Endodermal cell (in vitro differentiated cells): ENCODE measurements around the gene C4orf51. TPM values are rescaled to one million over a fixed set of nuclear protein-coding genes. Genes with fewer than 3 reads are reported as not detected.
A peak's percentile ranks its signal among the peaks of the same experiment; 100 is the strongest.

Experiments
- DNase-seq: peaks from one replicate; pipeline ENCODE4 v3.0.0-alpha.2; 2017
- H3K27ac ChIP-seq: 2 replicates; pipeline ENCODE4 v1.5.1; 2013; ENCODE audit warnings: mild to moderate bottlenecking, low read depth, low read length, moderate library complexity
- H3K27me3 ChIP-seq: 2 replicates; pipeline ENCODE4 v1.6.1; 2013; ENCODE audit warnings: mild to moderate bottlenecking, low read length, moderate library complexity; ENCODE audit not compliant: insufficient read depth, control insufficient read depth, poor library complexity, severe bottlenecking
- H3K36me3 ChIP-seq: 2 replicates; pipeline ENCODE4 v1.7.0; 2013; ENCODE audit warnings: mild to moderate bottlenecking, low read length, moderate library complexity; ENCODE audit not compliant: control insufficient read depth, insufficient read depth
- H3K4me1 ChIP-seq: one replicate; pipeline ENCODE4 v1.7.0; 2013; ENCODE audit warnings: low read length; ENCODE audit not compliant: control insufficient read depth, insufficient read depth
- H3K4me3 ChIP-seq: 2 replicates; pipeline ENCODE4 v1.5.1; 2013; ENCODE audit warnings: mild to moderate bottlenecking, low read length, moderate library complexity
- H3K9ac ChIP-seq: 2 replicates; pipeline ENCODE4 v1.6.1; 2013; ENCODE audit warnings: mild to moderate bottlenecking, low read length, moderate library complexity; ENCODE audit not compliant: poor library complexity, severe bottlenecking; ENCODE audit errors: extremely low read depth
- H3K9me3 ChIP-seq: 2 replicates; pipeline ENCODE4 v1.6.1; 2013; ENCODE audit warnings: mild to moderate bottlenecking, low read length, moderate library complexity; ENCODE audit not compliant: control insufficient read depth
- H3K27ac Mint-ChIP-seq: 2 replicates; pipeline ENCODE4 v1.8.0; 2020; ENCODE audit warnings: mixed read lengths
- H3K27me3 Mint-ChIP-seq: 2 replicates; pipeline ENCODE4 v1.8.0; 2021; ENCODE audit warnings: mild to moderate bottlenecking, mixed read lengths; ENCODE audit not compliant: insufficient read depth
- H3K36me3 Mint-ChIP-seq: 2 replicates; pipeline ENCODE4 v1.8.0; 2020; ENCODE audit warnings: low read depth, mixed read lengths
- H3K4me1 Mint-ChIP-seq: 2 replicates; pipeline ENCODE4 v1.8.0; 2020; ENCODE audit warnings: mixed read lengths
- H3K4me3 Mint-ChIP-seq: 2 replicates; pipeline ENCODE4 v1.8.0; 2020; ENCODE audit warnings: mild to moderate bottlenecking, moderate library complexity, mixed read lengths
- H3K9me3 Mint-ChIP-seq: 2 replicates; pipeline ENCODE4 v1.8.0; 2020; ENCODE audit warnings: mild to moderate bottlenecking, mixed read lengths
- WGBS, 2 experiments: methylation state at CpG; one replicate each; pipeline versions ENCODE4 v1.1.5 to v1.1.7; 2013; ENCODE audit warnings: missing lambda C conversion rate in 2 of 2, mixed read lengths in 1 of 2; ENCODE audit not compliant: insufficient coverage in 1 of 2, insufficient read length in 1 of 2; 5-methylcytosine and 5-hydroxymethylcytosine counted together
- total RNA-seq, 2 donors: library from RNA; stranded (reverse); fragmentation: NEBNext Ultra II Directional in 1 of 2; extraction: Animal tissue kit (Norgen Biotek cat#: 25700) in 1 of 2; gene quantifications; 2 replicates in 1 of 2; 3 replicates in 1 of 2; pipeline ENCODE4 v1.2.1, GENCODE V29; 2021
- TF ChIP-seq, protein P1 (sequence below): fragments of 200-600 bp; sonication (generic); conservative IDR thresholded peaks from 2 replicates; pipeline ENCODE4 v1.5.0; 2021; ENCODE audit warnings: antibody characterized with exemption, mild to moderate bottlenecking

C4orf51 gene
- total RNA-seq, 2 donors from 2014 or later: 6.8 TPM; not detected in 1

DNA sequence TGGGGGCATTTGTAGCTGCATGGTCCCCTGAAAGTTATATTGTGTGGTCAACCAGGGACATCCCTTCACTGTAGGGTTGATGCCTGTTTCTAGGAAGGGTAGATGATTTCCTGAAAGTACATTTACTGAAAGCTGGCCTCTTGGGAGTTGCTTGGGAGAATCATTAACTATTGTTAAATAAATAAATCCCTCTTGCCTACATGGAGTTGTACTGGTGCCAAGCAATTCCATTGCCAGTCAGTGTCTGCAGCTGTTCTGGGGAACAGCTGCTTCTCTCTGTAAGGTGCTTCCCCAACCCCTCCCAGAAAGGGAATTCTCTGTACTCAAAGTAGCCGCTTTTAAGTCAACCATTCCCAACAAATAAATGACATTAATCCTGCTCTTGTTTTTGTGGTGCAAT is 51.1 kb downstream of the C4orf51 start:
- no peak overlapping the region for H3K27ac ChIP-seq
- Mint-ChIP-seq H3K27me3 (no peaks in the 10 kb centered on the region), H3K4me1 (peaks cover 49% of the 10 kb centered on the region), H3K36me3 (peaks cover 4% of the 10 kb centered on the region), H3K27ac (peak overlapping the region; percentile 79), H3K4me3 (peak overlapping the region; percentile 35), H3K9me3 (peaks cover 6% of the 10 kb centered on the region)
- H3K9me3 ChIP-seq: no peaks in the 10 kb centered on the region
- no peak overlapping the region for H3K4me3 ChIP-seq
- H3K9ac ChIP-seq: no peak overlapping the region
- peaks cover 21% of the 10 kb centered on the region for H3K4me1 ChIP-seq
- no peaks in the 10 kb centered on the region for H3K27me3 ChIP-seq
- H3K36me3 ChIP-seq: no peaks in the 10 kb centered on the region
- 95% methylated on average over 1 of the region's 1 CpG; no CpG with 5 or more reads in 1 of the 2 experiments for WGBS, 2 experiments
- no peak for DNase-seq
- TF ChIP-seq, protein P1, sequence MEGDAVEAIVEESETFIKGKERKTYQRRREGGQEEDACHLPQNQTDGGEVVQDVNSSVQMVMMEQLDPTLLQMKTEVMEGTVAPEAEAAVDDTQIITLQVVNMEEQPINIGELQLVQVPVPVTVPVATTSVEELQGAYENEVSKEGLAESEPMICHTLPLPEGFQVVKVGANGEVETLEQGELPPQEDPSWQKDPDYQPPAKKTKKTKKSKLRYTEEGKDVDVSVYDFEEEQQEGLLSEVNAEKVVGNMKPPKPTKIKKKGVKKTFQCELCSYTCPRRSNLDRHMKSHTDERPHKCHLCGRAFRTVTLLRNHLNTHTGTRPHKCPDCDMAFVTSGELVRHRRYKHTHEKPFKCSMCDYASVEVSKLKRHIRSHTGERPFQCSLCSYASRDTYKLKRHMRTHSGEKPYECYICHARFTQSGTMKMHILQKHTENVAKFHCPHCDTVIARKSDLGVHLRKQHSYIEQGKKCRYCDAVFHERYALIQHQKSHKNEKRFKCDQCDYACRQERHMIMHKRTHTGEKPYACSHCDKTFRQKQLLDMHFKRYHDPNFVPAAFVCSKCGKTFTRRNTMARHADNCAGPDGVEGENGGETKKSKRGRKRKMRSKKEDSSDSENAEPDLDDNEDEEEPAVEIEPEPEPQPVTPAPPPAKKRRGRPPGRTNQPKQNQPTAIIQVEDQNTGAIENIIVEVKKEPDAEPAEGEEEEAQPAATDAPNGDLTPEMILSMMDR: no peak

DNA sequence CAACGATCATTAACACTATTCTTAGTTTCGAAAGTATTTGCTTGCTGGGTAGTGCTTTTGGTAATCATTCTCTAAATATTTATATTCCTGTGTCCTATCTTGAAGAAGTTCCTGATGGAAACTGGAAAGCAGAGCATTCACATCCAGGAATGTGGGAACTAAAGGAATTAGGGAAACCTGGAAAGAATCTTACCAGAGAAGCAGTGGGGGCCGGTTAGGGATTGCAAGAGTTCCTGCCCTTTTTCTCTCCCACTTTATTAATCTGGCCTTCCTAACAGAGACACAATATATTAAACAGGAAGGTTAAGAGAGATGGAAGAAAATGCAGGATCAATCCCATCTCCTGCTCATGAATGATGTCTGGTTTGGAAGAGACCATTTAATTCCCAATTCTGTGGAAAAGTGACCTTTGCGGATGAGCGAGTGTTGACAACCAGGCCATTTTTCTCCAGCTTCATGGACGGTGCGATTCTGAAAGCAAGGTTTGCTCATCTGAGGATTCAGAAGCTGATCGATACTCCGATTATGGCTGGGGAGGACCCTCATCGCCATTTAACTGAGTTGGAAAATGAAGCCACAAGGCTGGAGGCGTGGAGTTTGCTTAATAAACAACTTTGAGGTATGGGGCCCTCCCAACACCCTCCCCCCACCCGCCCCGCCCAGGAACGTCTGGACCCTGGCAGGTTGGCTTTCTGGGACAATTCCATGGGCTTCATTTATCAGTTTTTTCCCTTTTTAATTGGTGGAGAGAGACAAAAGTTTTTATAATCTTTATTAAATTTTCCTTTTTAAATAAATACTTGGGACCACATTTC is 52.3 kb downstream of the C4orf51 start:
- no peaks in the 10 kb centered on the region for H3K9me3 ChIP-seq
- peak overlapping the region; percentile 97 for H3K27ac ChIP-seq
- Mint-ChIP-seq H3K9me3 (peaks cover 6% of the 10 kb centered on the region), H3K27ac (peak overlapping the region; percentile 74), H3K27me3 (no peaks in the 10 kb centered on the region), H3K4me1 (peaks cover 57% of the 10 kb centered on the region), H3K4me3 (peak overlapping the region; percentile 56), H3K36me3 (peaks cover 4% of the 10 kb centered on the region)
- H3K4me1 ChIP-seq: peaks cover 28% of the 10 kb centered on the region
- no peak overlapping the region for H3K9ac ChIP-seq
- H3K36me3 ChIP-seq: no peaks in the 10 kb centered on the region
- TF ChIP-seq, protein P1: no peak
- 72 to 79% methylated on average over 4 to 11 of the region's 14 CpGs for WGBS, 2 experiments
- H3K4me3 ChIP-seq: peak overlapping the region; percentile 50
- peak; percentile 74 for DNase-seq
- H3K27me3 ChIP-seq: no peaks in the 10 kb centered on the region

DNA sequence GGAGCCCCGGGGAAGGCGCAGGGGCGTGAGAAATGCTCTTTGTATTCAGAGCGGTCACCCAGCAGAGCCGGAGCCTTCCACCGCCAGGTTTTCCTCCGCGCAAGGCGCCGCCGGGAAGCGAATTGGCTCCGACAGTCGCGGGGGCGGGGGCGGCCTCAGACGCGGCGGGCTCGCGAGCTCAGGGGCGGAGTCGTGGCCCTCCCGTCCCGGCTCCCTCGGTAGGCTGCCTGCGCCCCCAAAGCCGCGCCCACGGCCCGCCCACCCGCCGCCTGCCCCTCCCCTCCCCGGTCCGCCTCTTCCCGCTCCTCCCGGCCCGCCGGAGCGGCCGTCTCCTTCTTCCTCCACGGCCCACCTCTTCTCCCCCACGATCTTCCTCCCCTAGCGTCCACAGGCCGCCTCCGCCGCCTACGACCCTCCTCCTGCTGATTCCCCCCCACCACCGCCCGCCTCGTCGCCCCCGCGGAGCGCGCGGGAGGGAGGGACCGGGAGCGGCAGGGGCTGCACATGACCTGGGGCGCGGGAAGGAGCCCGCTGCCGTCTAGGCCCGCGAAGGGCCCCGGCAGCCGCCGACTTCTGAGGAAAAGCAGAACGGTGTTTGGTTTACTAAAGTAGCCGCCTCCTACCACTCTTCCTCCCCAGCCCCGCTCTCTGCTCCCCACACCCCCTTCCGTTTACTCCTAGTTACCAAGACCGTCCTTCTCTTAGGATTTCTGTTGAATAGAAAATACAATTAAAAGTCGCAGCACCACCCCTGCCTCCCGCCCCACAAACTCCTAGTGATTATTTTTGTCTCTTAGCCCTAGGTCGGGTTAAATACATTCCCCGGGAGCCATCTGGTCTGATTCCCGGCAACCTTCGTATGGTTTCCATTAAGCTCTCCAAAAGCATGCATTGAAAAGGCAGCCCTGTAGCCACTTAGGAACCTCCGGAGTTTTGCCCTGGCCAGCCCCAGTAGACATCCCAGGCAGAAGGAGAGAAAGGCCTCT is 53.2 kb downstream of the C4orf51 start:
- H3K27ac ChIP-seq: peak overlapping the region; percentile 97
- peaks cover 57% of the 10 kb centered on the region for H3K4me1 Mint-ChIP-seq
- TF ChIP-seq, protein P1: peak; percentile 25
- H3K9ac ChIP-seq: peak overlapping the region; percentile 30
- H3K9me3 Mint-ChIP-seq: peaks cover 6% of the 10 kb centered on the region
- peak; percentile 97 for DNase-seq
- no peaks in the 10 kb centered on the region for H3K9me3 ChIP-seq
- peak overlapping the region; percentile 62 for H3K4me3 ChIP-seq
- H3K4me3 Mint-ChIP-seq: peak overlapping the region; percentile 56
- H3K36me3 ChIP-seq: no peaks in the 10 kb centered on the region
- H3K27me3 ChIP-seq: no peaks in the 10 kb centered on the region
- peaks cover 28% of the 10 kb centered on the region for H3K4me1 ChIP-seq
- WGBS, 2 experiments: 8 to 11% methylated on average over 22 to 80 of the region's 81 CpGs
- peaks cover 4% of the 10 kb centered on the region for H3K36me3 Mint-ChIP-seq
- no peaks in the 10 kb centered on the region for H3K27me3 Mint-ChIP-seq
- peak overlapping the region; percentile 90 for H3K27ac Mint-ChIP-seq
